ENCODE data around the gene RFX8.

RFX8 gene

DNA sequence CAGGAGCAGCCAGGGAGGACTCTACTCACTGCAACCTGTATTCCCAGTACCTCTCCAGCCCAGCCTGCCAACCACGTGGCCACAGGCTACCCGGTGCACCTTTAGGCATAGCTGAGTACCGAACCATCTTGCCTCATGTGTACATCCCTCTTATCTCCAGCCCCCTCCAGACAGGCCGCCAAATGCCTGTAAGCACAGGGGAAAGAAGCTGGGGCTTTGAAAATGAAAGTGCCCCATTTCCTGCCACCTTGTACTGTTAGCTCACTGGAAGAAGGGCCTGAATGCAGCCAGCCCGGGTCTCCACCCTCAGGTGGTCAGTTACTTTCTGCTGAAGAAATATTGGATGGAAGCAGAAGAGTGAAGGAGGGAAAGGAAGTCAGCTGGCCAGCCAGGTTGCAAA lies 27.2 kb upstream of the RFX8 start:
- Histone ChIP-seq H3K4me2 (ENCODE audit: low read depth, low read length, poor library complexity, severe bottlenecking) (no peak overlapping the region), H4K20me1 (ENCODE audit: low read depth, low read length) (no peaks in the 10 kb centered on the region), H3K9me2 (replicated peaks; ENCODE audit: insufficient read depth, low read length) (no peaks in the 10 kb centered on the region), H3F3A (ENCODE audit: insufficient read depth) (no peaks in the 10 kb centered on the region), H3K9ac (ENCODE audit: low read length) (no peak overlapping the region), H3K9me3 (ENCODE audit: insufficient read depth, low read length) (no peaks in the 10 kb centered on the region), H3K27ac (ENCODE audit: low read depth, low read length) (no peak overlapping the region), H3K4me3 (ENCODE audit: insufficient read depth, low read length, poor library complexity, severe bottlenecking) (no peak overlapping the region), H3K36me3 (ENCODE audit: low read length) (no peaks in the 10 kb centered on the region), H3K27me3 (ENCODE audit: low read length) (no peaks in the 10 kb centered on the region), H3K79me2 (ENCODE audit: insufficient read depth, low read length) (no peaks in the 10 kb centered on the region), H2AFZ (ENCODE audit: low read depth, low read length, severe bottlenecking) (no peak overlapping the region)
- no peak for TF ChIP-seq EZH2phosphoT487 (conservative IDR thresholded peaks at IDR 0.05; ENCODE audit: low read length)
- TF ChIP-seq, protein P1, sequence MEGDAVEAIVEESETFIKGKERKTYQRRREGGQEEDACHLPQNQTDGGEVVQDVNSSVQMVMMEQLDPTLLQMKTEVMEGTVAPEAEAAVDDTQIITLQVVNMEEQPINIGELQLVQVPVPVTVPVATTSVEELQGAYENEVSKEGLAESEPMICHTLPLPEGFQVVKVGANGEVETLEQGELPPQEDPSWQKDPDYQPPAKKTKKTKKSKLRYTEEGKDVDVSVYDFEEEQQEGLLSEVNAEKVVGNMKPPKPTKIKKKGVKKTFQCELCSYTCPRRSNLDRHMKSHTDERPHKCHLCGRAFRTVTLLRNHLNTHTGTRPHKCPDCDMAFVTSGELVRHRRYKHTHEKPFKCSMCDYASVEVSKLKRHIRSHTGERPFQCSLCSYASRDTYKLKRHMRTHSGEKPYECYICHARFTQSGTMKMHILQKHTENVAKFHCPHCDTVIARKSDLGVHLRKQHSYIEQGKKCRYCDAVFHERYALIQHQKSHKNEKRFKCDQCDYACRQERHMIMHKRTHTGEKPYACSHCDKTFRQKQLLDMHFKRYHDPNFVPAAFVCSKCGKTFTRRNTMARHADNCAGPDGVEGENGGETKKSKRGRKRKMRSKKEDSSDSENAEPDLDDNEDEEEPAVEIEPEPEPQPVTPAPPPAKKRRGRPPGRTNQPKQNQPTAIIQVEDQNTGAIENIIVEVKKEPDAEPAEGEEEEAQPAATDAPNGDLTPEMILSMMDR (IDR thresholded peaks at IDR 0.05; ENCODE audit: insufficient read depth, low read length, poor library complexity, severe bottlenecking): no peak

DNA sequence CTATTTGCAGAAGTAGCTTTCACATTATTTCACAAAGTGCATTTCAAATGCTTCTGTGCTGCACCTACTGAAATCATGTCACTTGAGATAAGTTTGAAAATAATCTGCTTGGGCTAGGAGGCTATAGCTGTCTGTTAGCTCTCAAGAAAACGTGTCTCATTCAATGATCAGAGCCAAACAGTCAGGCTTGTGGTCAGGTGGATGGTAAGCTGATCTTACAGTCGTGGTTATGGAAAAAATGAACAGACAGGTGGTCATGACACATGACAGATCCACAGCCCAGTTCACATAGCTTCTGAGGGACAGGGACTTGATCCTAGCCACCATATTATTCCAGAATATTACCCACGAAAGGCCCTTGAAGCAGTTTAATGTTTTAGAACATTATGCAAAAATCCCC lies 26.5 kb upstream of the RFX8 start:
- Histone ChIP-seq H3K4me2 (ENCODE audit: low read depth, low read length, poor library complexity, severe bottlenecking) (no peak overlapping the region), H2AFZ (ENCODE audit: low read depth, low read length, severe bottlenecking) (no peak overlapping the region), H4K20me1 (ENCODE audit: low read depth, low read length) (no peaks in the 10 kb centered on the region)

DNA sequence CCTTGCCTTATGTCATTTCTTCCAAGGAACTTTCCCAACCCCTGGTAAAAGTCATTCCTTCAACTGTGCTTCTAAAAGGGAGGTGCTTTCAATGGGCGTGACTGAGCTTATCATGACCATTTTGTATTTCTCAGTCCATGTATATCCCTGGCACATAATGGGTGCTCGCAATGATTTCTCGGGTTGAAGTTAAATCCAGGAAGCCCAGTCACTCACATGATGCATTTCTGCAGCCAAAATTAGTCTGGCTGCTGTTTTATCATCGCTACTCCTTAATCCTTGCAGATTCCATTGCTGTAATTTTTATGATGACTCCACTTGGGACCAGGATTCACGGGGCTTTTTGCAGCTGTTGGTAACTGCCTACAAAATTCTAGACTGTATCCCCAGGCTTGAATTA lies 25.9 kb upstream of the RFX8 start:
- Histone ChIP-seq H3K4me2 (ENCODE audit: low read depth, low read length, poor library complexity, severe bottlenecking) (no peak overlapping the region), H3K9me3 (ENCODE audit: insufficient read depth, low read length) (no peaks in the 10 kb centered on the region), H3K27ac (ENCODE audit: low read depth, low read length) (no peak overlapping the region), H3K36me3 (ENCODE audit: low read length) (no peaks in the 10 kb centered on the region), H3K9ac (ENCODE audit: low read length) (no peak overlapping the region), H3F3A (ENCODE audit: insufficient read depth) (no peaks in the 10 kb centered on the region), H3K27me3 (ENCODE audit: low read length) (no peaks in the 10 kb centered on the region), H3K4me3 (ENCODE audit: insufficient read depth, low read length, poor library complexity, severe bottlenecking) (no peak overlapping the region), H3K9me2 (replicated peaks; ENCODE audit: insufficient read depth, low read length) (no peaks in the 10 kb centered on the region), H4K20me1 (ENCODE audit: low read depth, low read length) (no peaks in the 10 kb centered on the region), H2AFZ (ENCODE audit: low read depth, low read length, severe bottlenecking) (no peak overlapping the region), H3K79me2 (ENCODE audit: insufficient read depth, low read length) (no peaks in the 10 kb centered on the region)
- TF ChIP-seq EZH2phosphoT487 (conservative IDR thresholded peaks at IDR 0.05; ENCODE audit: low read length): no peak
- TF ChIP-seq, protein P1 (IDR thresholded peaks at IDR 0.05; ENCODE audit: insufficient read depth, low read length, poor library complexity, severe bottlenecking): no peak

More for the DNA sequence above, 26.5 kb upstream of the RFX8 start:
- no peaks in the 10 kb centered on the region for H3F3A ChIP-seq (ENCODE audit: insufficient read depth)
- no peaks in the 10 kb centered on the region for H3K36me3 ChIP-seq (ENCODE audit: low read length)
- no peak overlapping the region for H3K27ac ChIP-seq (ENCODE audit: low read depth, low read length)
- no peak overlapping the region for H3K4me3 ChIP-seq (ENCODE audit: insufficient read depth, low read length, poor library complexity, severe bottlenecking)
- no peaks in the 10 kb centered on the region for H3K9me2 ChIP-seq (replicated peaks; ENCODE audit: insufficient read depth, low read length)
- no peaks in the 10 kb centered on the region for H3K9me3 ChIP-seq (ENCODE audit: insufficient read depth, low read length)
- TF ChIP-seq EZH2phosphoT487 (conservative IDR thresholded peaks at IDR 0.05; ENCODE audit: low read length): no peak
- TF ChIP-seq, protein P1 (IDR thresholded peaks at IDR 0.05; ENCODE audit: insufficient read depth, low read length, poor library complexity, severe bottlenecking): no peak
- H3K9ac ChIP-seq (ENCODE audit: low read length): no peak overlapping the region
- H3K27me3 ChIP-seq (ENCODE audit: low read length): no peaks in the 10 kb centered on the region
- no peaks in the 10 kb centered on the region for H3K79me2 ChIP-seq (ENCODE audit: insufficient read depth, low read length)

Measured in SU-DHL-6 (cell line).